ENCODE results near the gene CASK.

Gene CASK

GRCh38 chrX:41862562-41863184, 60.7 kb downstream of the CASK start:
- H2BK5ac ChIP-seq (ENCODE audit: low read depth, low read length, poor library complexity, severe bottlenecking), result no peak overlapping the region
- no peak overlapping the region for H3K4ac ChIP-seq (ENCODE audit: low read depth in 1 of 2, low read length in 2 of 2)
- H2AFZ ChIP-seq (ENCODE audit: low read depth, low read length), result no peak overlapping the region
- no peak overlapping the region for H3K23ac ChIP-seq (ENCODE audit: low read length in 2 of 2)
- WGBS, result 64% methylated on average over 2 of the region's 4 CpGs
- H3K14ac ChIP-seq (ENCODE audit: low read length in 2 of 2), result no peak overlapping the region
- H3K36me3 ChIP-seq (ENCODE audit: control insufficient read depth in 1 of 2, insufficient read depth in 2 of 2, low read depth in 1 of 2, low read length in 2 of 2), result peaks cover 0 to 4% of the 10 kb centered on the region in 2 experiments
- no peaks in the 10 kb centered on the region for H3K79me1 ChIP-seq (replicated peaks; ENCODE audit: low read length, poor library complexity, severe bottlenecking)
- H4K91ac ChIP-seq (ENCODE audit: low read length), result no peak overlapping the region
- peaks cover 0 to 4% of the 10 kb centered on the region in 2 experiments for H3K27me3 ChIP-seq (ENCODE audit: control insufficient read depth in 1 of 2, insufficient read depth in 1 of 2, low read length in 2 of 2)
- no peak overlapping the region for H3K4me2 ChIP-seq (ENCODE audit: low read length, poor library complexity, severe bottlenecking)
- DNase-seq, result no peak
- no peak overlapping the region for H2BK12ac ChIP-seq (ENCODE audit: low read length in 2 of 2)
- H2AK5ac ChIP-seq (ENCODE audit: low read length, severe bottlenecking), result no peak overlapping the region
- no peaks in the 10 kb centered on the region for H3K9me3 ChIP-seq (ENCODE audit: control insufficient read depth, low read length)
- no peak overlapping the region for H2BK120ac ChIP-seq (ENCODE audit: low read depth, low read length)
- H3K4me3 ChIP-seq (ENCODE audit: insufficient read depth in 1 of 2, low read depth in 1 of 2, low read length in 2 of 2), result no peak overlapping the region
- H2BK15ac ChIP-seq (ENCODE audit: low read depth, poor library complexity, severe bottlenecking), result no peak overlapping the region
- no peak overlapping the region for H3K18ac ChIP-seq (ENCODE audit: low read depth in 1 of 2, low read length in 2 of 2)
- no peak overlapping the region for H3K9ac ChIP-seq (ENCODE audit: low read length)
- H4K8ac ChIP-seq (ENCODE audit: low read length), result no peak overlapping the region
- H3K27ac ChIP-seq (ENCODE audit: low read length, poor library complexity, severe bottlenecking), result no peak overlapping the region
- no peaks in the 10 kb centered on the region for H3K4me1 ChIP-seq (ENCODE audit: control insufficient read depth, insufficient read depth, low read depth, low read length)

DNA sequence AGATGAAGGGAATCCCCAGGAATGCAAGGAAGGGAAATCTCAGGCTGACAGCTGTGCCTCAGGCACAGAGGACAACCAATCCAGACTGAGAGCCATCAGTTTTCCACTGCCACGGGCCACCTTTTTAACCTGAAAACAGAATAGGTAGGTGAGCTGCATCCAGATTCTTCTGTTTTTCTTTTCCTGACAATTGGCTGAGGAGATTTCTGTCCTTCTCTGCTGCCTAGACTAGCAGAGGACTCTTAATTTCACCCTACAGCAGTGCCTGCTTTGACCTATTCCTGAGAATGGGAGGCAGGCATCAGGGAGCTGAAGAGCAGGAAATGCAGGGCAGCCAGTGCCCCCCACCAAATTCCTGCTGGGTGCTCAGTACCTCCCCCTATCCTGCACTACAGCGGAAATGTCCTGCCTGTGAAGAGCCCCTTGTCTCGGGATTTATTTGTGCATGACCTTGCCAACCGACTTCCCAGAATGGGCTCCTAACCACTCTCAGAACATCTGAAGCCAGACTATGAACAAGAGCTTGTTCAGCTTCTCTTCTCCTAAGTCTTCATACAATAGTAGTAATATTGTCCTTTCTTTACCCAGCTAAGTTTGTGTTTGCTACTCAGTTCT, 65.1 kb downstream of the CASK start:
- no peak overlapping the region for H2BK12ac ChIP-seq (ENCODE audit: low read length in 2 of 2)
- no peaks in the 10 kb centered on the region for H3K4me1 ChIP-seq (ENCODE audit: control insufficient read depth, insufficient read depth, low read depth, low read length)
- H2BK120ac ChIP-seq (ENCODE audit: low read depth, low read length), result no peak overlapping the region
- H3K36me3 ChIP-seq (ENCODE audit: control insufficient read depth in 1 of 2, insufficient read depth in 2 of 2, low read depth in 1 of 2, low read length in 2 of 2), result no peaks in the 10 kb centered on the region
- no peak overlapping the region for H2BK15ac ChIP-seq (ENCODE audit: low read depth, poor library complexity, severe bottlenecking)
- no peaks in the 10 kb centered on the region for H3K9me3 ChIP-seq (ENCODE audit: control insufficient read depth, low read length)
- H3K79me1 ChIP-seq (replicated peaks; ENCODE audit: low read length, poor library complexity, severe bottlenecking), result peaks cover 1% of the 10 kb centered on the region
- no peak overlapping the region for H3K27ac ChIP-seq (ENCODE audit: low read length, poor library complexity, severe bottlenecking)
- H4K8ac ChIP-seq (ENCODE audit: low read length), result no peak overlapping the region
- H3K14ac ChIP-seq (ENCODE audit: low read length in 2 of 2), result no peak overlapping the region
- H3K23ac ChIP-seq (ENCODE audit: low read length in 2 of 2), result no peak overlapping the region
- no peak overlapping the region for H4K91ac ChIP-seq (ENCODE audit: low read length)
- H3K9ac ChIP-seq (ENCODE audit: low read length), result no peak overlapping the region
- H3K4me3 ChIP-seq (ENCODE audit: insufficient read depth in 1 of 2, low read depth in 1 of 2, low read length in 2 of 2), result no peak overlapping the region
- no peak overlapping the region for H3K4ac ChIP-seq (ENCODE audit: low read depth in 1 of 2, low read length in 2 of 2)
- H2AFZ ChIP-seq (ENCODE audit: low read depth, low read length), result no peak overlapping the region
- no peak overlapping the region for H3K18ac ChIP-seq (ENCODE audit: low read depth in 1 of 2, low read length in 2 of 2)
- no peak for DNase-seq
- peaks cover 0 to 4% of the 10 kb centered on the region in 2 experiments for H3K27me3 ChIP-seq (ENCODE audit: control insufficient read depth in 1 of 2, insufficient read depth in 1 of 2, low read length in 2 of 2)
- WGBS, result 70% methylated on average over 3 of the region's 4 CpGs
- no peak overlapping the region for H2BK5ac ChIP-seq (ENCODE audit: low read depth, low read length, poor library complexity, severe bottlenecking)
- no peak overlapping the region for H2AK5ac ChIP-seq (ENCODE audit: low read length, severe bottlenecking)
- H3K4me2 ChIP-seq (ENCODE audit: low read length, poor library complexity, severe bottlenecking), result no peak overlapping the region

- Histone ChIP-seq H3K4me3 (ENCODE audit: insufficient read depth in 1 of 2, low read depth in 1 of 2, low read length in 2 of 2) (no peak overlapping the region), H3K4me2 (ENCODE audit: low read length, poor library complexity, severe bottlenecking) (no peak overlapping the region), H2BK15ac (ENCODE audit: low read depth, poor library complexity, severe bottlenecking) (no peak overlapping the region), H2AFZ (ENCODE audit: low read depth, low read length) (no peak overlapping the region), H4K91ac (ENCODE audit: low read length) (no peak overlapping the region), H3K27ac (ENCODE audit: low read length, poor library complexity, severe bottlenecking) (no peak overlapping the region), H3K79me1 (replicated peaks; ENCODE audit: low read length, poor library complexity, severe bottlenecking) (peaks cover 1% of the 10 kb centered on the region), H3K36me3 (ENCODE audit: control insufficient read depth in 1 of 2, insufficient read depth in 2 of 2, low read depth in 1 of 2, low read length in 2 of 2) (no peaks in the 10 kb centered on the region), H3K27me3 (ENCODE audit: control insufficient read depth in 1 of 2, insufficient read depth in 1 of 2, low read length in 2 of 2) (peaks cover 0 to 4% of the 10 kb centered on the region in 2 experiments), H2AK5ac (ENCODE audit: low read length, severe bottlenecking) (no peak overlapping the region), H2BK5ac (ENCODE audit: low read depth, low read length, poor library complexity, severe bottlenecking) (no peak overlapping the region), H3K9me3 (ENCODE audit: control insufficient read depth, low read length) (no peaks in the 10 kb centered on the region), H3K23ac (ENCODE audit: low read length in 2 of 2) (no peak overlapping the region), H2BK12ac (ENCODE audit: low read length in 2 of 2) (no peak overlapping the region), H3K18ac (ENCODE audit: low read depth in 1 of 2, low read length in 2 of 2) (no peak overlapping the region), H3K4me1 (ENCODE audit: control insufficient read depth, insufficient read depth, low read depth, low read length) (no peaks in the 10 kb centered on the region), H4K8ac (ENCODE audit: low read length) (no peak overlapping the region), H2BK120ac (ENCODE audit: low read depth, low read length) (no peak overlapping the region), H3K9ac (ENCODE audit: low read length) (no peak overlapping the region), H3K14ac (ENCODE audit: low read length in 2 of 2) (no peak overlapping the region), H3K4ac (ENCODE audit: low read depth in 1 of 2, low read length in 2 of 2) (no peak overlapping the region)
- no peak for DNase-seq
- WGBS, result 94% methylated on average over 2 of the region's 2 CpGs
Observed at GRCh38 chrX:41857670-41858069, 65.7 kb downstream of the CASK start.

DNA sequence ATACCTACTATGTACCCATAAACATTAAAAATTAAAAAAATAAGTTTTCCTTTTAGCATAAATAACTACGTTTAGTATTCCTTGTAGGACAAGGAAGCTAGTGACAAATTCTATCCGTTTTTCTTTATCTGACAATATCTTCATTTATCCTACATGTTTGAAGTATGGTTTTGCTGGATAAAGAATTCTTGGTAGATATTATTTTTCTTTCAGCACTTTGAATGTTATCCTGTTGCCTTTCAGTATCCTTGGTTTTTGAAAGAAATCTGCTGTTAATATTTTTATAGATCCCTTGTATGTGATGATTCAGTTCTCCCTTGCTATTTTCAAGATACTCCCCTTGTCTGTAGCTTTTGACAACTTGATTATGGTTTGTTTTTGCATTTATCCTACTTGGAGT, 76.6 kb downstream of the CASK start:
- Histone ChIP-seq H3K27ac (ENCODE audit: low read length, poor library complexity, severe bottlenecking) (no peak overlapping the region), H4K91ac (ENCODE audit: low read length) (no peak overlapping the region), H3K4ac (ENCODE audit: low read depth in 1 of 2, low read length in 2 of 2) (no peak overlapping the region), H3K4me3 (ENCODE audit: insufficient read depth in 1 of 2, low read depth in 1 of 2, low read length in 2 of 2) (no peak overlapping the region), H3K4me2 (ENCODE audit: low read length, poor library complexity, severe bottlenecking) (no peak overlapping the region), H3K27me3 (ENCODE audit: control insufficient read depth in 1 of 2, insufficient read depth in 1 of 2, low read length in 2 of 2) (no peaks in the 10 kb centered on the region), H3K9me3 (ENCODE audit: control insufficient read depth, low read length) (peaks cover 61% of the 10 kb centered on the region), H2AK5ac (ENCODE audit: low read length, severe bottlenecking) (no peak overlapping the region), H2BK5ac (ENCODE audit: low read depth, low read length, poor library complexity, severe bottlenecking) (no peak overlapping the region), H3K79me1 (replicated peaks; ENCODE audit: low read length, poor library complexity, severe bottlenecking) (no peaks in the 10 kb centered on the region), H2AFZ (ENCODE audit: low read depth, low read length) (no peak overlapping the region), H3K9ac (ENCODE audit: low read length) (no peak overlapping the region), H3K4me1 (ENCODE audit: control insufficient read depth, insufficient read depth, low read depth, low read length) (no peaks in the 10 kb centered on the region), H3K18ac (ENCODE audit: low read depth in 1 of 2, low read length in 2 of 2) (no peak overlapping the region), H2BK15ac (ENCODE audit: low read depth, poor library complexity, severe bottlenecking) (no peak overlapping the region), H4K8ac (ENCODE audit: low read length) (no peak overlapping the region), H3K14ac (ENCODE audit: low read length in 2 of 2) (no peak overlapping the region), H3K23ac (ENCODE audit: low read length in 2 of 2) (no peak overlapping the region), H2BK12ac (ENCODE audit: low read length in 2 of 2) (no peak overlapping the region), H3K36me3 (ENCODE audit: control insufficient read depth in 1 of 2, insufficient read depth in 2 of 2, low read depth in 1 of 2, low read length in 2 of 2) (peaks cover 7 to 19% of the 10 kb centered on the region in 2 experiments), H2BK120ac (ENCODE audit: low read depth, low read length) (no peak overlapping the region)
- no CpG with 5 or more reads among the region's 2 CpGs for WGBS
- DNase-seq, result no peak

Data from mesenchymal stem cell (in vitro differentiated cells and primary cell).